ENCODE data around the gene STAG1. TPM values are rescaled to one million over a fixed set of nuclear protein-coding genes. Genes with fewer than 3 reads are reported as not detected.

STAG1 gene
- polyA plus RNA-seq, 1 of the 3 experiments (the other 2 are of a cell fraction) = 5.5 TPM

DNA sequence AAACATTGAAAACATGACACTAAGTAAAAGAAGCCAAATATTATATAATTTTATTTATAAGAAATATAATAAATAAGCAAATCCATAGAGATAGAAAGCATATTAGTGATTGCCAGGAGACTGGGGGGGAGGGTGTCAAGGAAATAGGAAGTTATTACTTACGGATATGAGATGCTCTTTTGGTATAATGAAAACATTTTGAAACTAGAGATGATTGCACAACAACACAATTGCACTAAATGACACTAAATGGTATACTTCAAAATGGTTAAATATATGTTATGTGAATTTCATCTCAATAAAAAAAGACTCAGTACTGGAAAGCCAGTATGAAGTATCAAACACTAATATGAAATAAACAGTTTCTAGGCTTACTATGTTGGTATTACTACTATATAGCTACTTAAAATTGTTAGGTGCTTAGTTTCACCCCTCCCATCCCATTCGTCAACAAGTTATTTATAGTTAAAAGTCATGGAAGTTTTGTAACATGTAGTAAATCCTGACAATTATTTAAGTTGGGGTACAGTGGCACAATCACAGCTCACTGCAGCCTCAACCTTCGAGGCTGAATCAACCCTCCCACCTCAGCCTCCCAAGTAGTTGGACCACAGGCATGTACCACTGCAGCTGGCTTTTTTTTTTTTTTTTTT lies 43.7 kb downstream of the STAG1 start:
- no peak overlapping the region for H3K9ac ChIP-seq
- H3K79me2 ChIP-seq (ENCODE audit: insufficient read depth) = peaks cover 100% of the 10 kb centered on the region
- WGBS (ENCODE audit: low lambda C conversion rate) = 91% methylated on average over 3 of the region's 3 CpGs
- TF ChIP-seq GABPA (IDR thresholded peaks at IDR 0.05; ENCODE audit: low read depth) = no peak
- TF ChIP-seq JUND (IDR thresholded peaks at IDR 0.05) = no peak
- TF ChIP-seq FOXJ3 (CRISPR knock-in tag; IDR thresholded peaks at IDR 0.05) = no peak
- TF ChIP-seq, protein P1, sequence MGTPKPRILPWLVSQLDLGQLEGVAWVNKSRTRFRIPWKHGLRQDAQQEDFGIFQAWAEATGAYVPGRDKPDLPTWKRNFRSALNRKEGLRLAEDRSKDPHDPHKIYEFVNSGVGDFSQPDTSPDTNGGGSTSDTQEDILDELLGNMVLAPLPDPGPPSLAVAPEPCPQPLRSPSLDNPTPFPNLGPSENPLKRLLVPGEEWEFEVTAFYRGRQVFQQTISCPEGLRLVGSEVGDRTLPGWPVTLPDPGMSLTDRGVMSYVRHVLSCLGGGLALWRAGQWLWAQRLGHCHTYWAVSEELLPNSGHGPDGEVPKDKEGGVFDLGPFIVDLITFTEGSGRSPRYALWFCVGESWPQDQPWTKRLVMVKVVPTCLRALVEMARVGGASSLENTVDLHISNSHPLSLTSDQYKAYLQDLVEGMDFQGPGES (IDR thresholded peaks at IDR 0.05; ENCODE audit: low read depth, low read length) = no peak
- TF ChIP-seq MXI1 (IDR thresholded peaks at IDR 0.05; ENCODE audit: low read depth, low read length) = no peak
- TF ChIP-seq YY1 (IDR thresholded peaks at IDR 0.05; ENCODE audit: low read depth) = no peak
- no peak for TF ChIP-seq CTCF (IDR thresholded peaks at IDR 0.05)
- TF ChIP-seq CHD2 (IDR thresholded peaks at IDR 0.05; ENCODE audit: low read length, partially characterized antibody) = no peak
- no peak for TF ChIP-seq TAF1 (IDR thresholded peaks at IDR 0.05; ENCODE audit: borderline replicate concordance, low read depth, low read length)
- TF ChIP-seq EZH2phosphoT487 (IDR thresholded peaks at IDR 0.05; ENCODE audit: borderline replicate concordance, low read depth) = no peak
- TF ChIP-seq, protein P2, sequence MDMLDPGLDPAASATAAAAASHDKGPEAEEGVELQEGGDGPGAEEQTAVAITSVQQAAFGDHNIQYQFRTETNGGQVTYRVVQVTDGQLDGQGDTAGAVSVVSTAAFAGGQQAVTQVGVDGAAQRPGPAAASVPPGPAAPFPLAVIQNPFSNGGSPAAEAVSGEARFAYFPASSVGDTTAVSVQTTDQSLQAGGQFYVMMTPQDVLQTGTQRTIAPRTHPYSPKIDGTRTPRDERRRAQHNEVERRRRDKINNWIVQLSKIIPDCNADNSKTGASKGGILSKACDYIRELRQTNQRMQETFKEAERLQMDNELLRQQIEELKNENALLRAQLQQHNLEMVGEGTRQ (IDR thresholded peaks at IDR 0.05; ENCODE audit: borderline replicate concordance, low read depth, low read length) = no peak
- TF ChIP-seq GATA2 (CRISPR knock-in tag; IDR thresholded peaks at IDR 0.05) = no peak
- TF ChIP-seq ELF1 (IDR thresholded peaks at IDR 0.05) = no peak
- no peak for TF ChIP-seq PBX3 (IDR thresholded peaks at IDR 0.05)
- no peak for TF ChIP-seq MEF2A (IDR thresholded peaks at IDR 0.05; ENCODE audit: borderline replicate concordance, low read depth)
- POLR2A ChIA-PET = no interaction called here
- no peak overlapping the region for H2AFZ ChIP-seq (ENCODE audit: low read depth)
- H3K4me3 ChIP-seq (ENCODE audit: low read depth in 2 of 2, low read length in 1 of 2) = no peak overlapping the region
- H3K9me2 ChIP-seq = no peaks in the 10 kb centered on the region
- H3K4me1 ChIP-seq (ENCODE audit: control insufficient read depth in 1 of 2, insufficient read depth in 2 of 2, low read depth in 1 of 2, low read length in 1 of 2) = no peaks in the 10 kb centered on the region
- H3F3A ChIP-seq (replicated peaks; ENCODE audit: insufficient read depth) = no peaks in the 10 kb centered on the region
- DNase-seq = no peak
- H3K27me3 ChIP-seq (ENCODE audit: insufficient read depth) = no peaks in the 10 kb centered on the region
- CTCF ChIA-PET = no interaction called here
- no peak overlapping the region for H3K4me2 ChIP-seq
- H3K9me3 ChIP-seq = no peaks in the 10 kb centered on the region
- peaks cover 0 to 4% of the 10 kb centered on the region in 2 experiments for H3K36me3 ChIP-seq (replicated peaks in 1 of 2; ENCODE audit: control insufficient read depth in 1 of 2, insufficient read depth in 2 of 2, low read length in 1 of 2)
- peaks cover 9% of the 10 kb centered on the region for H4K20me1 ChIP-seq (ENCODE audit: insufficient read depth)
- no peak overlapping the region for H3K27ac ChIP-seq (ENCODE audit: low read depth in 2 of 2, low read length in 1 of 2)
